ENCODE data around the gene SSBP4.

Gene SSBP4

GRCh38 chr19:18433735-18434398 lies 14.7 kb downstream of the SSBP4 start (continued):
- peak; percentile 93 for TF ChIP-seq KLF8 (tag by site-specific recombination; IDR thresholded peaks at IDR 0.05)
- no peak for TF ChIP-seq ZNF280D (tag by site-specific recombination; IDR thresholded peaks at IDR 0.05)
- TF ChIP-seq SP3 (tag by site-specific recombination; IDR thresholded peaks at IDR 0.05): peak; percentile 70
- TF ChIP-seq SP2 (tag by site-specific recombination; IDR thresholded peaks at IDR 0.05): peak; percentile 77
- TF ChIP-seq GLI2 (tag by site-specific recombination; IDR thresholded peaks at IDR 0.05; ENCODE audit: borderline replicate concordance, low read depth): no peak
- no peak for TF ChIP-seq EGR2 (tag by site-specific recombination; IDR thresholded peaks at IDR 0.05; ENCODE audit: low read depth)
- TF ChIP-seq SCRT1 (tag by site-specific recombination; IDR thresholded peaks at IDR 0.05; ENCODE audit: borderline replicate concordance): no peak
- TF ChIP-seq ATF2 (tag by site-specific recombination; IDR thresholded peaks at IDR 0.05; ENCODE audit: low read depth): no peak
- TF ChIP-seq GLI4 (tag by site-specific recombination; IDR thresholded peaks at IDR 0.05): no peak

GRCh38 chr19:18434411-18435175 lies 15.4 kb downstream of the SSBP4 start:
- Histone ChIP-seq H3K4me1 (ENCODE audit: control insufficient read depth, insufficient read depth, low read length) (peaks cover 21% of the 10 kb centered on the region), H3K27ac (ENCODE audit: extremely low read depth, low read depth, low read length) (peak overlapping the region; percentile 96), H3K36me3 (ENCODE audit: control insufficient read depth in 2 of 2, insufficient read depth in 1 of 2, low read length in 2 of 2) (peaks cover 5 to 24% of the 10 kb centered on the region in 2 experiments; a peak in 1 of 3 replicates), H3K9me3 (ENCODE audit: control insufficient read depth, insufficient read depth, low read depth, low read length) (no peaks in the 10 kb centered on the region), H3K4me3 (ENCODE audit: low read depth, low read length) (no peak overlapping the region)
- CTCF ChIA-PET: interaction anchor here (0.6 to 0.8 kb wide), 4 partner anchors 11 to 156 kb away, joined by 3 to 4 read pairs (median 4); no protein-coding TSS in a partner anchor
- POLR2A ChIA-PET: interaction anchor here (1.0 to 1.2 kb wide), 2 partner anchors 142 to 153 kb away, joined by 3 read pairs; partner anchors contain the start of gene JUND
- TF ChIP-seq EGR2 (tag by site-specific recombination; IDR thresholded peaks at IDR 0.05; ENCODE audit: low read depth) (no peak), HIC1 (tag by site-specific recombination; IDR thresholded peaks at IDR 0.05) (peak; percentile 72), GLIS2 (tag by site-specific recombination; IDR thresholded peaks at IDR 0.05) (peak; percentile 39; the same call in 1 of the 2 replicates), ZNF266 (tag by site-specific recombination; IDR thresholded peaks at IDR 0.05; ENCODE audit: low read depth) (no peak), ZXDB (tag by site-specific recombination; IDR thresholded peaks at IDR 0.05) (peak; percentile 55; the same call in 1 of the 2 replicates), ZBTB10 (tag by site-specific recombination; IDR thresholded peaks at IDR 0.05) (0 out of 2 replicates have a peak, but pooled peaks have one; percentile 11), ZNF362 (tag by site-specific recombination; IDR thresholded peaks at IDR 0.05) (no peak), OSR2 (tag by site-specific recombination; IDR thresholded peaks at IDR 0.05) (peak; percentile 78), ZNF211 (tag by site-specific recombination; IDR thresholded peaks at IDR 0.05; ENCODE audit: low read depth) (no peak), ZSCAN4 (tag by site-specific recombination; IDR thresholded peaks at IDR 0.05) (no peak), ZNF692 (tag by site-specific recombination; IDR thresholded peaks at IDR 0.05) (peak; percentile 92), GLIS1 (tag by site-specific recombination; IDR thresholded peaks at IDR 0.05) (peak; percentile 72)
